Measurements from ENCODE around the gene STAC3.

DNA sequence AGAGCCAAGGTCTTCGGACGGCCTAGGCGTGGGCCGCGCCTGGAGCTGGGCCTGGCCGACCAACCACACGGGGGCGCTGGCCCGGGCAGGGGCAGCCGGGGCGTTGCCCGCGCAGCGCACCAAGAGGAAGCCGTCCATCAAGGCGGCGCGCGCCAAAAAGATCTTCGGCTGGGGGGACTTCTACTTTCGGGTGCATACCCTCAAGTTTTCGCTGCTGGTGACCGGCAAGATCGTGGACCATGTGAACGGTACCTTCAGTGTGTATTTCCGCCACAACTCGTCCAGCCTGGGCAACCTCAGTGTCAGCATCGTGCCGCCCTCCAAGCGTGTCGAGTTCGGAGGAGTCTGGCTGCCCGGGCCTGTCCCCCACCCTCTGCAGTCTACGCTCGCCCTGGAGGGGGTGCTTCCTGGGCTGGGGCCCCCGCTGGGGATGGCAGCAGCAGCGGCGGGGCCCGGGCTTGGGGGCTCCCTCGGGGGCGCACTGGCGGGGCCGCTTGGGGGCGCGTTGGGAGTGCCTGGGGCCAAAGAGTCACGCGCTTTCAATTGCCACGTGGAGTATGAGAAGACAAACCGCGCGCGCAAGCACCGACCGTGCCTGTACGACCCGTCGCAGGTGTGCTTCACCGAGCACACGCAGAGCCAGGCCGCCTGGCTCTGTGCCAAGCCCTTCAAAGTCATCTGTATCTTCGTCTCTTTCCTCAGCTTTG, 25.9 kb downstream of the STAC3 start:
- no peak for TF ChIP-seq EZH2 (IDR thresholded peaks at IDR 0.05; ENCODE audit: borderline replicate concordance, low read depth, low read length, severe bottlenecking)
- TF ChIP-seq, protein P1, sequence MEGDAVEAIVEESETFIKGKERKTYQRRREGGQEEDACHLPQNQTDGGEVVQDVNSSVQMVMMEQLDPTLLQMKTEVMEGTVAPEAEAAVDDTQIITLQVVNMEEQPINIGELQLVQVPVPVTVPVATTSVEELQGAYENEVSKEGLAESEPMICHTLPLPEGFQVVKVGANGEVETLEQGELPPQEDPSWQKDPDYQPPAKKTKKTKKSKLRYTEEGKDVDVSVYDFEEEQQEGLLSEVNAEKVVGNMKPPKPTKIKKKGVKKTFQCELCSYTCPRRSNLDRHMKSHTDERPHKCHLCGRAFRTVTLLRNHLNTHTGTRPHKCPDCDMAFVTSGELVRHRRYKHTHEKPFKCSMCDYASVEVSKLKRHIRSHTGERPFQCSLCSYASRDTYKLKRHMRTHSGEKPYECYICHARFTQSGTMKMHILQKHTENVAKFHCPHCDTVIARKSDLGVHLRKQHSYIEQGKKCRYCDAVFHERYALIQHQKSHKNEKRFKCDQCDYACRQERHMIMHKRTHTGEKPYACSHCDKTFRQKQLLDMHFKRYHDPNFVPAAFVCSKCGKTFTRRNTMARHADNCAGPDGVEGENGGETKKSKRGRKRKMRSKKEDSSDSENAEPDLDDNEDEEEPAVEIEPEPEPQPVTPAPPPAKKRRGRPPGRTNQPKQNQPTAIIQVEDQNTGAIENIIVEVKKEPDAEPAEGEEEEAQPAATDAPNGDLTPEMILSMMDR (IDR thresholded peaks at IDR 0.05; ENCODE audit: borderline replicate concordance, extremely low read depth, low read length, poor library complexity, severe bottlenecking), result peak; percentile 2
